K562 (cell line): ENCODE results near the gene TMEM191C. TPM values are rescaled to one million over a fixed set of nuclear protein-coding genes. Genes with fewer than 3 reads are reported as not detected.

Source experiments
- ASH1L ChIP-seq: fragments of 450-650 bp; IDR thresholded peaks from 2 replicates; pipeline ENCODE4 v1.6.1; 2018; ENCODE audit warnings: borderline replicate concordance, mild to moderate bottlenecking, low read depth; ENCODE audit not compliant: partially characterized antibody
- BHLHE40 ChIP-seq: IDR thresholded peaks from 2 replicates; pipeline ENCODE4 v1.6.1; 2011; ENCODE audit warnings: low read length, improper control_type of control experiment
- CEBPG ChIP-seq, 3 experiments: fragments of 200-800 bp in 1 of 3; sonication (Bioruptor generic) in 1 of 3; sonication (generic) in 1 of 3; formaldehyde crosslinking in 1 of 3; IDR thresholded peaks in 2 of 3; conservative IDR thresholded peaks in 1 of 3; 2 replicates each; pipeline versions ENCODE4 v1.6.1 to v1.8.0; 2016 to 2022; ENCODE audit warnings: missing compliant biosample characterization in 2 of 3, missing genetic modification characterization in 2 of 3, mild to moderate bottlenecking in 1 of 3, missing genetic modification reagents in 1 of 3
- CGGBP1 ChIP-seq: fragments of 250-450 bp; sonication (Bioruptor Pico); IDR thresholded peaks from 2 replicates; pipeline ENCODE4 v1.9.0; 2021; ENCODE audit warnings: mild to moderate bottlenecking
- CREM ChIP-seq: IDR thresholded peaks from 2 replicates; pipeline ENCODE4 v1.6.1; 2014; ENCODE audit warnings: antibody characterized with exemption, low read depth
- ESRRA ChIP-seq: fragments of 450-650 bp; IDR thresholded peaks from 2 replicates; pipeline ENCODE4 v1.6.1; 2014; ENCODE audit warnings: low read depth, mild to moderate bottlenecking, moderate library complexity, borderline replicate concordance
- FOXA3 ChIP-seq, 2 experiments: fragments of 450-650 bp in 1 of 2; sonication (generic) in 1 of 2; formaldehyde crosslinking; IDR thresholded peaks in 1 of 2; conservative IDR thresholded peaks in 1 of 2; 2 replicates each; pipeline versions ENCODE4 v1.4.0 to v1.8.0; 2020 to 2022; ENCODE audit warnings: mild to moderate bottlenecking in 2 of 2, missing genetic modification reagents in 1 of 2
- GTF3C2 ChIP-seq: IDR thresholded peaks from 3 replicates; pipeline ENCODE4 v1.6.1; 2011; ENCODE audit warnings: borderline replicate concordance, mild to moderate bottlenecking, moderate library complexity; ENCODE audit not compliant: insufficient read length; ENCODE audit errors: extremely low read depth
- MEIS2 ChIP-seq: fragments of 450-650 bp; IDR thresholded peaks from 2 replicates; pipeline ENCODE4 v1.6.1; 2014; ENCODE audit warnings: mild to moderate bottlenecking; ENCODE audit not compliant: partially characterized antibody
- MLX ChIP-seq, 2 experiments: fragments of 450-650 bp in 1 of 2; sonication (generic) in 1 of 2; formaldehyde crosslinking; conservative IDR thresholded peaks; 2 replicates each; pipeline versions ENCODE4 v1.4.0 to v1.8.1; 2020 to 2022; ENCODE audit warnings: mild to moderate bottlenecking in 1 of 2, missing genetic modification reagents in 1 of 2
- NCOA2 ChIP-seq, 2 experiments: fragments of 450-650 bp; IDR thresholded peaks; 2 replicates each; pipeline ENCODE4 v1.6.1; 2018; ENCODE audit warnings: mild to moderate bottlenecking in 2 of 2, moderate library complexity in 1 of 2; ENCODE audit not compliant: partially characterized antibody in 2 of 2
- NONO ChIP-seq, 2 experiments: fragments of 200-400 bp in 1 of 2; fragments of 450-650 bp in 1 of 2; formaldehyde crosslinking in 1 of 2; IDR thresholded peaks; 2 replicates each; pipeline ENCODE4 v1.6.1; 2017; ENCODE audit warnings: low read depth in 2 of 2, mild to moderate bottlenecking in 2 of 2, moderate library complexity in 2 of 2, low read length in 1 of 2
- POLR2G ChIP-seq: fragments of 200-400 bp; formaldehyde crosslinking; IDR thresholded peaks from 2 replicates; pipeline ENCODE4 v1.6.1; 2017; ENCODE audit warnings: low read depth, mild to moderate bottlenecking, antibody characterized with exemption, low read length, moderate library complexity
- SIN3B ChIP-seq: fragments of 450-650 bp; IDR thresholded peaks from 2 replicates; pipeline ENCODE4 v1.6.1; 2017; ENCODE audit warnings: low read depth, mild to moderate bottlenecking, moderate library complexity
- SMAD1 ChIP-seq: fragments of 150-350 bp; IDR thresholded peaks from 2 replicates; pipeline ENCODE4 v1.6.1; 2014; ENCODE audit warnings: low read length, low read depth; ENCODE audit not compliant: partially characterized antibody
- TCF7 ChIP-seq: sonication (generic); IDR thresholded peaks from 2 replicates; pipeline ENCODE4 v1.6.1; 2016; ENCODE audit warnings: antibody characterized with exemption, borderline replicate concordance
- THRAP3 ChIP-seq: fragments of 450-650 bp; IDR thresholded peaks from 2 replicates; pipeline ENCODE4 v1.6.1; 2016; ENCODE audit warnings: mild to moderate bottlenecking, inconsistent platforms, borderline replicate concordance
- ZNF274 ChIP-seq: IDR thresholded peaks from 2 replicates; pipeline ENCODE4 v1.6.1; 2011; ENCODE audit warnings: low read depth, mild to moderate bottlenecking, low read length, moderate library complexity, borderline replicate concordance
- ZNF639 ChIP-seq, 2 experiments: fragments of 200-800 bp in 1 of 2; sonication (Bioruptor generic) in 1 of 2; sonication (generic) in 1 of 2; formaldehyde crosslinking in 1 of 2; IDR thresholded peaks in 1 of 2; conservative IDR thresholded peaks in 1 of 2; 2 replicates each; pipeline versions ENCODE4 v1.5.0 to v1.6.1; 2016 to 2020; ENCODE audit warnings: missing compliant biosample characterization in 1 of 2, missing genetic modification characterization in 1 of 2, missing genetic modification reagents in 1 of 2
- ZNF75A ChIP-seq: fragments of 450-650 bp; formaldehyde crosslinking; IDR thresholded peaks from 2 replicates; pipeline ENCODE4 v1.4.0; 2020; ENCODE audit warnings: mild to moderate bottlenecking
- polyA plus RNA-seq, 8 experiments: library from polyadenylated mRNA; depleted of rRNA in 4 of 8; stranded (reverse) in 5 of 8; unstranded in 3 of 8; fragments of >200 nt; fragmentation: Nextera tagmentation in 2 of 8; fragmentation: Illumina TruSeq in 1 of 8; extraction: Ambion mirVana in 2 of 8; extraction: Trizol in 1 of 8; gene quantifications; 2 replicates each; pipeline versions ENCODE4 v1.2.1 to v1.2.3, GENCODE V29; 2011 to 2014; ENCODE audit warnings: inconsistent platforms in 1 of 8, missing spikeins in 1 of 8
- total RNA-seq, 7 experiments: library from RNA; depleted of rRNA in 6 of 7; stranded (reverse); fragments of >200 nt in 6 of 7; fragmentation: Illumina TruSeq in 2 of 7; extraction: Trizol in 2 of 7; gene quantifications; 2 replicates each; pipeline versions ENCODE4 v1.2.1 to v1.2.3, GENCODE V29; 2011 to 2021; ENCODE audit warnings: low replicate concordance in 1 of 7

Gene TMEM191C
- total and polyA plus RNA-seq, 9 of the 15 experiments (the other 6 are each of a cell fraction or from before 2014, with no cell fraction given): 0.15 to 7.1 (median 1.1) TPM

GRCh38 chr22:21447694-21448402 lies 19.3 kb upstream of the TMEM191C start (continued):
- TF ChIP-seq ZNF274: no peak
- TF ChIP-seq CREM: peak; percentile 28; the same call in 1 of the 2 replicates
- TF ChIP-seq MEIS2: peak; percentile 28
- TF ChIP-seq MLX (CRISPR knock-in tag; conservative IDR thresholded peaks at IDR 0.05): 0 out of 4 replicates have a peak, but pooled peaks of 1 of the 2 experiments have one; percentile 47
- TF ChIP-seq CEBPG (CRISPR knock-in tag; IDR thresholded peaks at IDR 0.05): peak; percentile 42
- TF ChIP-seq CEBPG (tag; conservative IDR thresholded peaks at IDR 0.05 in 1 of 2, IDR thresholded peaks at IDR 0.05 in 1 of 2): no peak
- TF ChIP-seq NONO (IDR thresholded peaks at IDR 0.05; ENCODE audit: low read depth in 2 of 2, low read length in 1 of 2): 0 out of 4 replicates have a peak, but pooled peaks of 1 of the 2 experiments have one; percentile 24
- TF ChIP-seq ESRRA: peak; percentile 94
- TF ChIP-seq ASH1L: no peak
- no peak for TF ChIP-seq NCOA2 (IDR thresholded peaks at IDR 0.05; ENCODE audit: partially characterized antibody in 2 of 2)
- peak; percentile 55; the same call in 1 of the 2 replicates for TF ChIP-seq TCF7
- TF ChIP-seq THRAP3: no peak
- 0 out of 4 replicates have a peak, but pooled peaks of 1 of the 2 experiments have one; percentile 81 for TF ChIP-seq ZNF639 (CRISPR knock-in tag; conservative IDR thresholded peaks at IDR 0.05 in 1 of 2, IDR thresholded peaks at IDR 0.05 in 1 of 2)
- TF ChIP-seq SMAD1: peak; percentile 36
- TF ChIP-seq BHLHE40: 0 out of 2 replicates have a peak, but pooled peaks have one; percentile 1
- 0 out of 2 replicates have a peak, but pooled peaks have one; percentile 57 for TF ChIP-seq CGGBP1
- TF ChIP-seq ZNF75A (CRISPR knock-in tag): no peak
- TF ChIP-seq FOXA3 (CRISPR knock-in tag; conservative IDR thresholded peaks at IDR 0.05 in 1 of 2, IDR thresholded peaks at IDR 0.05 in 1 of 2): peak in 1 of 2 experiments; percentile 31; a peak in 1 of 4 replicates
- TF ChIP-seq POLR2G: peak; percentile 67
- TF ChIP-seq GTF3C2: peak; percentile 71
- TF ChIP-seq SIN3B: peak; percentile 38; the same call in 1 of the 2 replicates
